B cell (primary cell): ENCODE data around the gene PC. TPM values are rescaled to one million over a fixed set of nuclear protein-coding genes. Genes with fewer than 3 reads are reported as not detected.

ENCODE experiments used
- ATAC-seq: fragments of 200-7000 bp; cut with Tn5 transposase; one replicate; pipeline ENCODE4 v1.10.0; 2021; ENCODE audit warnings: low read depth, mild to moderate bottlenecking, moderate number of reproducible peaks, moderate library complexity
- CTCF ChIA-PET: fragments of 350-600 bp; sonication (Branson Sonifier 250); formaldehyde crosslinking; loops from one replicate; lab custom pipeline; 2021; ENCODE audit warnings: antibody characterized with exemption, inconsistent platforms; lab: Charles Lee
- POLR2A ChIA-PET: fragments of 350-600 bp; sonication (Branson Sonifier 250); formaldehyde crosslinking; loops from one replicate; lab custom pipeline; 2021; ENCODE audit warnings: antibody characterized with exemption; lab: Charles Lee
- DNase-seq: peaks from one replicate; pipeline ENCODE4 v3.0.0; 2013
- H2AFZ ChIP-seq: 2 replicates; pipeline ENCODE4 v1.6.1; 2012; ENCODE audit warnings: mild to moderate bottlenecking, low read depth, low read length; ENCODE audit not compliant: insufficient read depth, poor library complexity, severe bottlenecking
- H3K27ac ChIP-seq, 2 donors: 1 replicate in 1 of 2; 2 replicates in 1 of 2; pipeline ENCODE4 v1.5.1; 2012 to 2013; ENCODE audit warnings: low read length in 2 of 2, mild to moderate bottlenecking in 2 of 2, moderate library complexity in 1 of 2
- H3K27me3 ChIP-seq, 4 experiments: fragments of 200-600 bp in 1 of 4; sonication (generic) in 1 of 4; replicated peaks in 1 of 4; 1 replicate in 2 of 4; 2 replicates in 2 of 4; pipeline versions ENCODE4 v1.6.1 to v1.7.0; 2013 to 2016; ENCODE audit warnings: low read length in 3 of 4, mild to moderate bottlenecking in 2 of 4, mixed read lengths in 1 of 4, moderate library complexity in 1 of 4; ENCODE audit not compliant: insufficient read depth in 4 of 4, control insufficient read depth in 3 of 4; ENCODE audit errors: control extremely low read depth in 1 of 4
- H3K36me3 ChIP-seq, 2 experiments: replicated peaks in 1 of 2; 1 replicate in 1 of 2; 2 replicates in 1 of 2; pipeline versions ENCODE4 v1.6.1 to v1.7.1; 2013; ENCODE audit warnings: low read length in 1 of 2; ENCODE audit not compliant: insufficient read depth in 2 of 2, control insufficient read depth in 1 of 2; ENCODE audit errors: control extremely low read depth in 1 of 2, extremely low read depth in 1 of 2
- H3K4me1 ChIP-seq, 2 donors: fragments of 200-600 bp in 1 of 2; sonication (generic) in 1 of 2; 1 replicate in 1 of 2; 2 replicates in 1 of 2; pipeline versions ENCODE4 v1.5.1 to v1.6.1; 2013 to 2017; ENCODE audit warnings: low read length in 2 of 2; ENCODE audit not compliant: control insufficient read depth in 2 of 2, insufficient read depth in 2 of 2
- H3K4me2 ChIP-seq: replicated peaks from 2 replicates; pipeline ENCODE3; 2012; ENCODE audit warnings: mild to moderate bottlenecking, low read depth, low read length; ENCODE audit not compliant: poor library complexity, severe bottlenecking
- H3K4me3 ChIP-seq, 5 experiments: fragments of 200-600 bp in 1 of 5; sonication (generic) in 1 of 5; 1 replicate in 3 of 5; 2 replicates in 2 of 5; pipeline versions ENCODE4 v1.5.1 to v1.7.0; 2011 to 2016; ENCODE audit warnings: low read length in 4 of 5, mild to moderate bottlenecking in 4 of 5, low read depth in 2 of 5, control low read depth in 1 of 5, moderate library complexity in 1 of 5; ENCODE audit not compliant: insufficient read depth in 1 of 5; ENCODE audit errors: control extremely low read depth in 1 of 5, extremely low read depth in 1 of 5
- H3K79me2 ChIP-seq: fragments of 200-600 bp; sonication (generic); one replicate; pipeline ENCODE4 v1.6.0; 2016; ENCODE audit warnings: low read length; ENCODE audit not compliant: control insufficient read depth, insufficient read depth
- H3K9ac ChIP-seq: fragments of 200-600 bp; sonication (generic); 2 replicates; pipeline ENCODE4 v1.6.1; 2017; ENCODE audit warnings: mild to moderate bottlenecking, low read length, moderate library complexity
- H3K9me3 ChIP-seq, 3 donors: one replicate each; pipeline versions ENCODE4 v1.6.1 to v1.7.1; 2013; ENCODE audit warnings: low read length in 2 of 3; ENCODE audit not compliant: control insufficient read depth in 2 of 3, insufficient read depth in 1 of 3; ENCODE audit errors: control extremely low read depth in 1 of 3
- H4K20me1 ChIP-seq: 2 replicates; pipeline ENCODE4 v1.6.0; 2012; ENCODE audit warnings: mild to moderate bottlenecking, low read length; ENCODE audit not compliant: insufficient read depth, control insufficient read depth, poor library complexity, severe bottlenecking
- H3K27ac Mint-ChIP-seq: one replicate; pipeline ENCODE4 v1.8.0; 2021; ENCODE audit warnings: mixed read lengths
- H3K27me3 Mint-ChIP-seq: one replicate; pipeline ENCODE4 v1.8.0; 2021; ENCODE audit warnings: mixed read lengths
- H3K4me1 Mint-ChIP-seq: one replicate; pipeline ENCODE4 v1.8.0; 2021; ENCODE audit warnings: mixed read lengths
- H3K4me3 Mint-ChIP-seq: one replicate; pipeline ENCODE4 v1.8.0; 2021; ENCODE audit warnings: mixed read lengths
- H3K9me3 Mint-ChIP-seq: one replicate; pipeline ENCODE4 v1.8.0; 2022; ENCODE audit warnings: mixed read lengths; ENCODE audit not compliant: insufficient read depth
- EZH2 ChIP-seq: IDR thresholded peaks from 2 replicates; pipeline ENCODE4 v1.6.1; 2012; ENCODE audit warnings: borderline replicate concordance, low read depth, mild to moderate bottlenecking, moderate library complexity, low read length; ENCODE audit not compliant: insufficient read depth, poor library complexity, severe bottlenecking
- WGBS: methylation state at CpG from one replicate; pipeline ENCODE4 v1.1.5; 2013; ENCODE audit warnings: missing lambda C conversion rate; ENCODE audit not compliant: insufficient coverage; 5-methylcytosine and 5-hydroxymethylcytosine counted together
- intact Hi-C: fragments of 100-400 bp; cut with micrococcal nuclease; formaldehyde crosslinking; loops from one replicate; pipeline ENCODE4 v1.10.0; 2022
- polyA plus RNA-seq: library from polyadenylated mRNA; depleted of rRNA; stranded (reverse); fragments of >200 nt; gene quantifications from 2 replicates; pipeline ENCODE4 v1.2.3, GENCODE V29; 2012
- total RNA-seq, 2 donors: library from RNA; stranded (reverse); fragments of 120-200 nt in 1 of 2; gene quantifications; 1 replicate in 1 of 2; 2 replicates in 1 of 2; pipeline versions ENCODE4 v1.2.3 to v1.2.4, GENCODE V29; 2013 to 2022
- TF ChIP-seq, protein P1 (sequence below): fragments of 200-600 bp; IDR thresholded peaks from one replicate; pipeline ENCODE4 v1.8.0; 2022; ENCODE audit warnings: antibody characterized with exemption, mild to moderate bottlenecking

The PC gene
- total and polyA plus RNA-seq, 2 donors (not counting 1 experiment from before 2014, with no cell fraction given) = 1.5 to 4.4 TPM

- Histone ChIP-seq H3K9ac (no peak overlapping the region), H3K36me3 (no peaks in the 10 kb centered on the region), H4K20me1 (no peaks in the 10 kb centered on the region), H3K4me3 (no peak overlapping the region), H3K27ac (no peak overlapping the region), H3K4me2 (no peak overlapping the region), H3K4me1 (no peaks in the 10 kb centered on the region), H2AFZ (no peak overlapping the region), H3K79me2 (no peaks in the 10 kb centered on the region), H3K27me3 (peaks cover 0 to 3% (median under 1%) of the 10 kb centered on the region in 4 experiments), H3K9me3 (no peaks in the 10 kb centered on the region)
- Mint-ChIP-seq H3K27me3 (peaks cover 18% of the 10 kb centered on the region), H3K9me3 (peaks cover 5% of the 10 kb centered on the region), H3K4me3 (no peak overlapping the region), H3K4me1 (no peaks in the 10 kb centered on the region), H3K27ac (no peak overlapping the region)
- ChIA-PET CTCF (no interaction called here), POLR2A (no interaction called here)
- TF ChIP-seq EZH2 = no peak
- TF ChIP-seq, protein P1, sequence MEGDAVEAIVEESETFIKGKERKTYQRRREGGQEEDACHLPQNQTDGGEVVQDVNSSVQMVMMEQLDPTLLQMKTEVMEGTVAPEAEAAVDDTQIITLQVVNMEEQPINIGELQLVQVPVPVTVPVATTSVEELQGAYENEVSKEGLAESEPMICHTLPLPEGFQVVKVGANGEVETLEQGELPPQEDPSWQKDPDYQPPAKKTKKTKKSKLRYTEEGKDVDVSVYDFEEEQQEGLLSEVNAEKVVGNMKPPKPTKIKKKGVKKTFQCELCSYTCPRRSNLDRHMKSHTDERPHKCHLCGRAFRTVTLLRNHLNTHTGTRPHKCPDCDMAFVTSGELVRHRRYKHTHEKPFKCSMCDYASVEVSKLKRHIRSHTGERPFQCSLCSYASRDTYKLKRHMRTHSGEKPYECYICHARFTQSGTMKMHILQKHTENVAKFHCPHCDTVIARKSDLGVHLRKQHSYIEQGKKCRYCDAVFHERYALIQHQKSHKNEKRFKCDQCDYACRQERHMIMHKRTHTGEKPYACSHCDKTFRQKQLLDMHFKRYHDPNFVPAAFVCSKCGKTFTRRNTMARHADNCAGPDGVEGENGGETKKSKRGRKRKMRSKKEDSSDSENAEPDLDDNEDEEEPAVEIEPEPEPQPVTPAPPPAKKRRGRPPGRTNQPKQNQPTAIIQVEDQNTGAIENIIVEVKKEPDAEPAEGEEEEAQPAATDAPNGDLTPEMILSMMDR = no peak
- ATAC-seq = no peak
- DNase-seq = no peak
- 71% methylated on average over 7 of the region's 9 CpGs for WGBS
- intact Hi-C loops = no loop called here
Measured at GRCh38 chr11:66934950-66935779, 23.0 kb downstream of the PC start.

- Histone ChIP-seq H3K4me2 (no peak overlapping the region), H3K27ac (no peak overlapping the region), H3K4me1 (no peaks in the 10 kb centered on the region), H3K36me3 (no peaks in the 10 kb centered on the region), H3K9me3 (no peaks in the 10 kb centered on the region), H3K9ac (no peak overlapping the region), H3K27me3 (peaks cover 0 to 3% (median 1%) of the 10 kb centered on the region in 4 experiments), H3K79me2 (no peaks in the 10 kb centered on the region), H2AFZ (no peak overlapping the region), H4K20me1 (no peaks in the 10 kb centered on the region), H3K4me3 (no peak overlapping the region)
- TF ChIP-seq, protein P1 = no peak
- no peak for TF ChIP-seq EZH2
- Mint-ChIP-seq H3K4me1 (no peaks in the 10 kb centered on the region), H3K27ac (no peak overlapping the region), H3K27me3 (peaks cover 23% of the 10 kb centered on the region), H3K4me3 (no peak overlapping the region), H3K9me3 (peaks cover 5% of the 10 kb centered on the region)
- no peak for DNase-seq
- CTCF ChIA-PET = no interaction called here
- POLR2A ChIA-PET = no interaction called here
- no peak for ATAC-seq
- WGBS = 93% methylated on average over 3 of the region's 3 CpGs
- intact Hi-C loops = no loop called here
Measured at GRCh38 chr11:66933531-66933930, 24.7 kb downstream of the PC start.
